ENCODE results near the gene AKAP7.

DNA sequence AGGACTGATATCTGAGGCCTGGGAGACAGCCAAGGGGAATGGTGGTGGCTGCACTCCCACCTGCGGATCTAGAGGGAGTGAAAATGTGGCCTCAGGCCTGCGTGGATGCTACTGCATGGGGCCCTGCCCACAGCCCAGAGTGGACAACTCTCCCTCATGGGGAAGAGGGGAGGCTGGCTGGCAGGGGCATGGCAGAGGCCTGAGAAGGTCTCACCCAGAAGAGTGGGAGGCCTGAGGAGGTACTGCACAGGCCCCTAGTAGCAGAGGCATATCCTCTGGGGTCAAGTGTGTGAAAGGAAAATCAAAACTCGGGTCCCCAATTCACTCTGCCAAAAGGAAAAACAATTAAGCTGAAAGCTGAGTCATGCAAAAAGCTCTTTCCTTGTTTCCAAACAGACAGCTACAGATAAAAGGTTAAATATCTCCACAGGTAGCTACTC lies 158.2 kb downstream of the AKAP7 start:
- no peak for TF ChIP-seq POLR2A (IDR thresholded peaks at IDR 0.05; ENCODE audit: low read length)
- TF ChIP-seq GATA1 (IDR thresholded peaks at IDR 0.05; ENCODE audit: low read depth, low read length), result no peak
